SU-DHL-6 (cell line): Measurements from ENCODE around the gene PTH1R.

Experiments
- H2AFZ ChIP-seq: fragments of 200-600 bp; sonication (generic); 2 replicates; pipeline ENCODE4 v1.6.1; 2014; ENCODE audit warnings: low read depth, mild to moderate bottlenecking, moderate library complexity, mixed read lengths, antibody characterized with exemption, low read length; ENCODE audit not compliant: severe bottlenecking
- H3F3A ChIP-seq: fragments of 200-600 bp; shearing (Covaris generic); 2 replicates; pipeline ENCODE4 v1.6.0; 2016; ENCODE audit warnings: antibody characterized with exemption, mild to moderate bottlenecking; ENCODE audit not compliant: insufficient read depth
- H3K27ac ChIP-seq: fragments of 200-600 bp; sonication (generic); 2 replicates; pipeline ENCODE4 v1.5.1; 2016; ENCODE audit warnings: low read depth, mild to moderate bottlenecking, low read length, moderate library complexity, mixed read lengths
- H3K27me3 ChIP-seq: fragments of 200-600 bp; sonication (generic), shearing (Covaris generic); 2 replicates; pipeline ENCODE4 v1.6.0; 2014; ENCODE audit warnings: mild to moderate bottlenecking, low read length
- H3K36me3 ChIP-seq: fragments of 200-600 bp; sonication (generic); 2 replicates; pipeline ENCODE4 v1.6.1; 2014; ENCODE audit warnings: mild to moderate bottlenecking, low read length, mixed read lengths
- H3K4me2 ChIP-seq: fragments of 300-600, 200-600 bp; shearing (Covaris generic), sonication (generic); 2 replicates; pipeline ENCODE4 v1.6.0; 2014; ENCODE audit warnings: low read length, low read depth, mild to moderate bottlenecking; ENCODE audit not compliant: poor library complexity, severe bottlenecking
- H3K4me3 ChIP-seq: fragments of 200-600 bp; sonication (generic); 2 replicates; pipeline ENCODE4 v1.5.1; 2014; ENCODE audit warnings: antibody characterized with exemption, low read length, mild to moderate bottlenecking, mixed read lengths; ENCODE audit not compliant: insufficient read depth, poor library complexity, severe bottlenecking
- H3K79me2 ChIP-seq: fragments of 200-600 bp; sonication (generic); 2 replicates; pipeline ENCODE4 v1.6.1; 2014; ENCODE audit warnings: mild to moderate bottlenecking, low read length, moderate library complexity; ENCODE audit not compliant: insufficient read depth
- H3K9ac ChIP-seq: fragments of 200-600 bp; sonication (generic); 2 replicates; pipeline ENCODE4 v1.7.0; 2014; ENCODE audit warnings: mild to moderate bottlenecking, low read length
- H3K9me2 ChIP-seq: fragments of 200-600 bp; sonication (generic); replicated peaks from 2 replicates; pipeline ENCODE4 v1.6.1; 2014; ENCODE audit warnings: low read length; ENCODE audit not compliant: insufficient read depth
- H3K9me3 ChIP-seq: fragments of 200-600 bp; sonication (generic); 2 replicates; pipeline ENCODE4 v1.6.1; 2014; ENCODE audit warnings: low read length, mixed read lengths; ENCODE audit not compliant: insufficient read depth
- H4K20me1 ChIP-seq: fragments of 200-600 bp; sonication (generic); 2 replicates; pipeline ENCODE4 v1.6.1; 2014; ENCODE audit warnings: low read depth, mild to moderate bottlenecking, antibody characterized with exemption, low read length, moderate library complexity, mixed read lengths
- CTCF ChIP-seq: fragments of 200-600 bp; sonication (generic); IDR thresholded peaks from one replicate; pipeline ENCODE4 v1.5.1; 2017; ENCODE audit warnings: antibody characterized with exemption, mild to moderate bottlenecking, low read length, moderate library complexity; ENCODE audit not compliant: insufficient read depth, poor library complexity, severe bottlenecking
- EZH2phosphoT487 ChIP-seq: fragments of 200-600 bp; sonication (generic), shearing (Covaris generic); conservative IDR thresholded peaks from 2 replicates; pipeline ENCODE4 v1.6.1; 2018; ENCODE audit warnings: mild to moderate bottlenecking, antibody characterized with exemption, low read length, moderate library complexity, mixed read lengths

Gene PTH1R

GRCh38 chr3:46925585-46925934, 48.0 kb downstream of the PTH1R start:
- Histone ChIP-seq H2AFZ (no peak overlapping the region), H3K4me2 (no peak overlapping the region), H3K9me3 (0 out of 2 replicates have a peak, but pooled peaks cover 4% of the 10 kb centered on the region), H4K20me1 (no peaks in the 10 kb centered on the region), H3K79me2 (peaks cover 27% of the 10 kb centered on the region), H3K27me3 (no peaks in the 10 kb centered on the region), H3K4me3 (no peak overlapping the region), H3K9ac (0 out of 2 replicates have a peak overlapping the region, but pooled peaks have one; percentile 66), H3F3A (peaks cover 34% of the 10 kb centered on the region), H3K9me2 (no peaks in the 10 kb centered on the region), H3K36me3 (peaks cover 23% of the 10 kb centered on the region), H3K27ac (peak overlapping the region; percentile 99)
- TF ChIP-seq EZH2phosphoT487 (no peak), CTCF (no peak)

- H3K79me2 ChIP-seq, result peaks cover 31% of the 10 kb centered on the region
- H3K9ac ChIP-seq, result peak overlapping the region; percentile 66
- peak overlapping the region; percentile 99 for H3K27ac ChIP-seq
- peaks cover 19% of the 10 kb centered on the region for H3K36me3 ChIP-seq
- TF ChIP-seq EZH2phosphoT487, result no peak
- TF ChIP-seq CTCF, result no peak
- H2AFZ ChIP-seq, result no peak overlapping the region
- no peaks in the 10 kb centered on the region for H3K27me3 ChIP-seq
- peaks cover 34% of the 10 kb centered on the region for H3F3A ChIP-seq
- no peak overlapping the region for H3K4me3 ChIP-seq
- peak overlapping the region; percentile 68 for H3K4me2 ChIP-seq
- H3K9me2 ChIP-seq, result no peaks in the 10 kb centered on the region
- H4K20me1 ChIP-seq, result no peaks in the 10 kb centered on the region
- 0 out of 2 replicates have a peak, but pooled peaks cover 4% of the 10 kb centered on the region for H3K9me3 ChIP-seq
These were observed 48.5 kb downstream of the PTH1R start for GRCh38 chr3:46926039-46926438.

- Histone ChIP-seq H3K4me2 (peak overlapping the region; percentile 68), H2AFZ (no peak overlapping the region), H3K9me2 (no peaks in the 10 kb centered on the region), H3K27ac (peak overlapping the region; percentile 99), H3K27me3 (no peaks in the 10 kb centered on the region), H3K9me3 (0 out of 2 replicates have a peak, but pooled peaks cover 4% of the 10 kb centered on the region), H3K36me3 (peaks cover 17% of the 10 kb centered on the region), H3F3A (peaks cover 38% of the 10 kb centered on the region), H3K79me2 (peaks cover 35% of the 10 kb centered on the region), H3K9ac (peak overlapping the region; percentile 66), H3K4me3 (peak overlapping the region; percentile 42), H4K20me1 (no peaks in the 10 kb centered on the region)
- no peak for TF ChIP-seq CTCF
- no peak for TF ChIP-seq EZH2phosphoT487
These were observed 48.9 kb downstream of the PTH1R start for GRCh38 chr3:46926447-46926846.
